Activated CD4-positive, alpha-beta T cell treated with anti-CD3 and anti-CD28 coated beads for 48 hours (primary cell): Measurements from ENCODE around the gene FAXC.
"Not testable (repeated sequence)": the region's sequence is repeated elsewhere in the genome, so short reads cannot be mapped to it uniquely, and the experiment has no call there.

Source experiments
- DNase-seq: peaks from one replicate; pipeline ENCODE4 v3.0.0-alpha.2; 2020

FAXC gene

GRCh38 chr6:99338188-99338587 lies 11.3 kb downstream of the FAXC start:
- no peak for DNase-seq

- DNase-seq, result not testable (repeated sequence)
Observed at GRCh38 chr6:99335298-99335697, 14.2 kb downstream of the FAXC start.

- DNase-seq, result peak; percentile 22
Observed at GRCh38 chr6:99334526-99335127, 14.8 kb downstream of the FAXC start.

DNA sequence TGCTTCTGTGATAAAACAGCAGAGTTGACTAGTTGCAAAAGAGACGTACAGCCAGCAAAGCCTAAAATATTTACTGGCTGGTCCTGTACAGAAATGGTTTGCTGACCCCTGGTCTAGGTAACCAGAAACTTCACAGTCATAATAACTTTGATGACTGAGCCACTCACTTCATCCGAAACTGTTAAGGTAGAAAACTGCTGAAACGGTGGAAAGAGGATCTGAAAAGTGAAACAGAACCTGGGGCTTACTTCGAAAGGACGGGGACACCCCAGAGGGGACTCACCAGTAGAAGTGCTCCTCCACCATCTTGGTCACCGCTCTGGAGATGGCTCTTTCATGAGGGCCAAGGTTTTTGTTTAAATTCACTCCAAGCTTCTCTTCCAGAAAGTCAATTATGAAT lies 16.4 kb downstream of the FAXC start:
- no peak for DNase-seq

DNA sequence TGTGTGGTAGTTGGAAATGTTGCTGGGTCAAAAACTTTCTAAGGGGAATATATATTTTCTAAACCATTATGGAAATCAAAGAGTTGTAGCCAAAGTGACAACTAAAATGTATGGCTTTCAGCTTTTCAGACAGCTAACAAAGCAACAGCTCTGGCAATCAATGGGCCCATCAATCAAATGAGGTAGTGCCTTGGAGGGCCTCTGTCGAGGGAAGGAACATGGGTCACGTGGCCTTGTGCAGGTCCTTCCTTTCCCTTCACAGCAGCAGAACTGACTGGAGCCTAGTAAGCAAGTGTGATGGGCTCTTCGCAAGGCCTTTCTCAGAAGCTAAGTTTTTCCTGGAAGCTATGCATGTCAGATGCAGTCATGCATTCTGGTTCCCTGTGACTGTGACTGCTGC lies 17.9 kb downstream of the FAXC start:
- DNase-seq, result no peak

DNA sequence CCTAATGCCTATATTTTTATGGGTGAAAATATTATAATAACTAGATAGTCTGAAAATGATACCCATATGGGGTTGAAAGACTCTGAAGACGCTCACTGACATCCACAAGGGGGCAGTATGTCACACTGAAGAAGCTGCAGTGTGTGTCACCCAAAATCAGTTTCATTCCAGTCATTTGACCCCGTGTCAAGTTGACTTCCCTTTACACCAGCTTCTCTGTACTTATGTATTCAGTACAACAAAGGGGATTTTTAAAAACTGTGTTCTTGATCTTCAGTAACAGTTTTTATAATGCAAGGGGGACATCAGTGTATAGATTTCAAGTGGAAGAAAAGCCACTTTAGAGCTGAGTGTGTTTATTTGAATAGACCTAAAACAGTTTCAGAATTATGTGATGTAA lies 19.3 kb downstream of the FAXC start:
- peak; percentile 77 for DNase-seq

GRCh38 chr6:99324996-99325395 lies 24.5 kb downstream of the FAXC start:
- no peak for DNase-seq

- DNase-seq, result no peak
Observed at GRCh38 chr6:99318566-99318965, 30.9 kb downstream of the FAXC start.

GRCh38 chr6:99312354-99312753 lies 37.1 kb downstream of the FAXC start:
- no peak for DNase-seq

GRCh38 chr6:99310553-99310952 lies 38.9 kb downstream of the FAXC start:
- no peak for DNase-seq

- DNase-seq, result no peak
Observed at GRCh38 chr6:99309557-99309956, 39.9 kb downstream of the FAXC start.

GRCh38 chr6:99308788-99309187 lies 40.7 kb downstream of the FAXC start:
- DNase-seq, result no peak

DNA sequence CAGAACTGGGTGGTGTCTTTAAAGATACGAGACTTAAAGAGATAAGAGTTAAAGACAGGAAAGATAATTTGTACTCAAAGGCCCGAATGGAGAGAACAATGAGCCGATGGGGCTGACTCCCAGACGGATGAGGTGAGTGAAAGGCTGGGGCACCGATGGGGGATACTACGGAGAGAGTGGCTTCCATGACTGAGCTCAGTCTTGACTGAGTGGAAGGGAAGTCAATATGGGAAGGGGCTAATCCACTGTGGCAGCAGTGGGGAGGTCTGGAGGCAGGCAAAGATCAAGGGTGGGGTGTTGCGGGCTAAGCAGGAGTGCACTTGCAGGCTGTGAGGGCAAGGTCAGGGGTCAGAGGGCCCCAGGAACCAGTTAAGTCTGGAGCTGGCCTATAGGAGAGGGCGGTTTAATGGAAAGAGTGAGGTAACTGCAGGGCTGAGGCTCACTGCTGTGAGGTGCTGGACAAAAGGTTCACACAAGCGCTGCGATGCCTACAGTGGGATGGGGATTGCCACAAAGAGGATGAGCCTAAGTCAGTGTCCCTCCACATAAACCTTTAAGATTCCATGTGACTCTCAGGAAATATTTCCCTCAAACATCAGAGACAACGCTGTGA lies 42.1 kb downstream of the FAXC start:
- no peak for DNase-seq

- no peak for DNase-seq
Observed at GRCh38 chr6:99306341-99306740, 43.1 kb downstream of the FAXC start.

DNA sequence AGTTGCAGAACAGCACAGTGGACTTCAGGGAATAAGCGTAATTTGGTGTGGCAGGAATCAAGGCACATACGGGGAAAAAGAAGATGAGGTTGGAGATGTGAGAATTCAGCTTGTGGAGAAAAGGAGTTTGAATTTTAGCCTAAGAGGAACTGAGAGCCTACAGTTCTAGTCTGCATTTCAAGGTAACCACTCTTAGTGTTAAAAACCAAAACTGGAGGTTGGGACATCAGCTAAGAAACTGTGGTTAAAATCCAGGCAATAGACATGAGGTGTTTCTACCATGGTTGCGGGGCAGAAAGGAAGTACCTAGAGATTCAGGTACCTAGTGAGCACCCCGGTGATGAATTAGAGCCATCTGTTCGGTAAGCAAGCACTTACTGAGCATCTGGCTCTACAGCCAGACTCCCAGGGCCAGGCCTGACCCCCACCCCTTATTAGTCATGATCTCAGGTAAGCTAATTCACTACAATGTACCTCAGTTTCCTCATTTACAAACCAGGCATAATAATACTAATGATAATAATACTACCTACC lies 44.4 kb downstream of the FAXC start:
- no peak for DNase-seq

DNA sequence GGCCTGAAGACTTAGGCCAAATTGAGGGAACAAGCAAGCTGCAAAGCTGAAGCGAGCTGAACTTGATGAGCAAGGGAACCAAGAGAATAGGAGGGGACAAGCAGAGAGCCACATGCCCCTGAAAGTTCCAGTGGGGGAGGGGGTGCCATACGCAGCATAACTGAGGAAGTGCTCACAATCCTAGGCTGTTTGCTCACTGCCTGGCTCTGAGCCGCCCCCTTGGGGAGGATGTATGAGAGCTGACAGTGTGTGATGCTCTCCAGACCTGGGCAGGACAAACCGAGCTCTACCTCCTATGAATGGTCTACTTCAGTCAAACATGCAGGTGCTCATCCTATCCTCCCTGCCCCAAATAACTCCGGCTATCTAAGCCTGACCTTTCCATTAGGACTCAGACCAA lies 52.1 kb downstream of the FAXC start:
- no peak for DNase-seq

DNA sequence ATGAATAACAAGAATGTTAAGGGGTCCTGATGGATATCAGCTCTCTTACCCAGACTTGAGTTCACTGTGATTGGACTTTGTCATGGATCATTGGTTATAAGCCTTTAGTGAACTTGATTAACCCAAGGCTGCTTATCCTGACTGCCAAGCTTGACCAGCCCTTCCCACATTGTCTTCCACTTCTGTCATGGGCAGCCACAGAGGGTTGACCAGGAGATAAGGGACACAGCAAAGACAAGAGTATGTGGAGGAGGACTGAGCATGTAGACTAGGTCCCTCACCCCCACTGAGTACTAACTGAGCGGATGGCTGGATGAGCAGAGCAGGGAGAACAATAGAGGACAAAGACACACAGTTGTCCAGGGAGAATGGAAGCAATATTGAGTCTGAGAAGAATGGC lies 52.5 kb downstream of the FAXC start:
- no peak for DNase-seq

DNA sequence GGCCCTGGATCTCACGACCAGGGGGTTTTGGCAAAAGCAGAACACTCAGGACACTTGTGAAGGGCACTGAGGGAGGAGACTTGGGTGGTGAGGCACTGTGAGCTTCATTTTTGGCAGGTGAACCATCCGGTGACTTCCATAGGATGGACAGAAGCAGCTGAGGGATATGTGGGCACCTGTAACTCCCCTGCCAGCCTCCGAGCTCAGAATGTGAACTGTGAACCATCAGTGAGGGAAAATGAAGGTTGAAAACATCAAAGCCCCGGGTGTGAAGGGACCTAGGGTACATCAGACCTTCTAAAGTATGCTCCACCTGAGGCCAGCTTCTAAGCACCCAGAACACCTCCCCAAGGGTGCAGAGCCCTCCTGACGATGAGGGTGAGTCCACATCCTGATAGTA lies 53.2 kb downstream of the FAXC start:
- no peak for DNase-seq

DNA sequence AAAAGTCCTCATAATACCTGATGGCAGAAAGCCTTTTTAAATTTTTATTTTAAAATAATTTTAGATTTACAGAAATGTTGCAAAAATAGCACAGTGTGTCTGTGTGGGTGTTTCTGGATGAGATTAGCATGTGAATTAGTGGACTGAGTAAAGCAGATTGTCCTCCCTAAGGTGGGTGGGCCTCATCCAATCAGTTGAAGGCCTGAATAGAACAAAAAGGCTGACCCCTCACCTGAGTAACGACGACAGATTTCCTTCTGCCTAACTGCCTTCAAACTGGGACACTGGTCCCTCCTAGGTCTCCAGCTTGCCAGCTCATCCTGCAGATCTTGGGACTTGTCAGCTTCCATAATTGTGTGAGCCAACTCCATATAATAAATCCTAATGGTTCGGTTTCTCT lies 54.2 kb downstream of the FAXC start:
- DNase-seq, result no peak

GRCh38 chr6:99294786-99295185 lies 54.7 kb downstream of the FAXC start:
- DNase-seq, result no peak

DNA sequence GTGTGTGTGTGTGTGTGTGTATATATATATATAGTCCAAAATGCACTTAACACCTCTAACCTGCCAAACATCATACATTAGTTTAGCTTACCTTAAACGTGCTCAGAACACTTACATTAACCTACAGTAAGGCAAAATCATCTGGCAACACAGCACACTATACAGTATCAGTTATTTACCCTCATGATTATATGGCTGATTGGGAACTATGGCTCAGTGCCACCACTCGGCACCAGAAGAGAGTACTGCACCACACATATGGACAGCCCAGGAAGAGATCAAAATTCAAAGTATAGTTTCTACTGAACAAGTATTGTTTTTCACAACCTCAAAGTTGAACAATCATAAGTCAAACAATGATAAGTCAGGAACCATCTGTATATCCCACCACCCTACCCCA lies 59.8 kb downstream of the FAXC start:
- DNase-seq, result no peak

- DNase-seq, result no peak
Observed at GRCh38 chr6:99288668-99289067, 60.8 kb downstream of the FAXC start.

DNA sequence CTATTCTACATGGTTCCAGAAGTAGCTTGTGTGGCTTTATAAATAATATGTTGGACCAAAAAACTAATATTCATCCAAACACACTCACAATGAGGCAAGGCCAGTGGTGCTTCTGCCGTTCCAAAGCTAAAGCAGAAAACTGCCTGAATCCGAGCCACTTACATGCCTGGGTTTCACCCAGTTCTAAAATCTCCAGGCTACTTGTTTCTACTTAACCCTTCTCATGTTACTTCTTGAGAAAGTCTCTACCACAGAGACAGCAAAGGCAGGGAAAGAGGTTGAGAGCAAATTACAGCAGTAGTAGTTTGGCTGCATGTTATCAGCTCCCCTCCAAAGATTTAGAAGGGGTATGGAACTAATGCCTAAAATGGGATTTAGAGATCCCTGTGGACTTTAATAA lies 62.0 kb downstream of the FAXC start:
- DNase-seq, result no peak

DNA sequence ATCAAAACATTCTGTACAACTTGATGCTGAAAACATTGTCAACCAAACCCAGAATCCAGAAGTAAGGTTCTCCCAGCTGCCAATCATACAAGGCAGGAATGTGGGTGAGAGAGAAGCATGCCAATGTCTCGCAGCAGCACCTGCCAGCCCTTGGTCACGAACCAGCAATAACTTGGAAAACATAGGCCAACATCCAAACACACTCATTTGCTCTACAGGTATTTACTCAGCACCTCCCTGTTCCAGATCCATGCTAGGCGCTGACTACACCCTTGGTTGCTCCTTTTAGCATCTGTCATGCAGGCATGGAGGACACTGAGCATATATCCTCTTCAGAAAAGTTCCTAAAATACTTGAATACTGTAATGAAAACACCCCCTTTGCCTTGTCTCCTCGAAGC lies 63.6 kb downstream of the FAXC start:
- no peak for DNase-seq

- no peak for DNase-seq
Observed at GRCh38 chr6:99282479-99283062, 66.9 kb downstream of the FAXC start.
